GM18870 (cell line): ENCODE measurements around the gene PEX6.

Experiments
- ATAC-seq: cut with Tn5 transposase; IDR thresholded peaks from one replicate; pipeline ENCODE4 v1.9.1; 2021; ENCODE audit warnings: moderate library complexity; ENCODE audit not compliant: unreplicated experiment

PEX6 gene

GRCh38 chr6:42937548-42938427, 41.2 kb downstream of the PEX6 start:
- ATAC-seq: no peak

DNA sequence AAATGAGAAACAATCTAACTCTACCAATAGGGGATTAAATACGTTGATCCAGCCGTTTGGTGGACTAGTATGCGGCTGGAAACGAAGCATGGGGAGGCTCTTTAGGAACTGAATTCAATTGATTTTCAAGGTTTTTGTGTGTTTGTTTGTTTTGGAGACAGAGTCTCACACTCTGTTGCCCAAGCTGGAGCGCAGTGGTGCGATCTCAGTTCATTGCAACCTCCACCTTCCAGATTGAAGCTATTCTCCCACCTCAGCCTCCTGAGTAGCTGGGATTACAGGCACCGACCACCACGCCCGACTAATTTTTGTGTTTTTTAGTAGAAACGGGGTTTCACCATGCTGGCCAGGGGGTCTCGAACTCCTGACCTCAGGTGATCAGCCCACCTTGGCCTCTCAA, 42.6 kb downstream of the PEX6 start:
- no peak for ATAC-seq

- ATAC-seq: no peak
These were observed 43.7 kb downstream of the PEX6 start for GRCh38 chr6:42935322-42935721.

DNA sequence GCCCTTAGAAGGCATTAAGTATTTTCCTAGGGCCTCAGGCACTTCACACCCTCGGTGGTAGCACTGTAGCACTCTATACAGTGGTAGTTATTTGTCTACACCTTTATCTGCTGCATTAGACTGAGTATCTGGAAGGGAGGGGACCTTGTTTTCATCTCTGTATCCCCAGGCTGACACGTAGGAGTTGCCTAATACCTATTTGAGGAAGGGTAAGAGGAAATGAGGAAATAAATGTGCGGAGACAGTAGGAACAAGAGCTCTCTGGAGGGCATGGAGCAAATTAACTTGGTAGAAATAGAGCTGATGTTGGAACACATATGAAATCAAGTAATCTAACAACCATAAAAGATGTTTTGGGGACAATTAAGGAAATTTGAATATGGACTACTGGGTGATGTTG, 45.8 kb downstream of the PEX6 start:
- no peak for ATAC-seq

DNA sequence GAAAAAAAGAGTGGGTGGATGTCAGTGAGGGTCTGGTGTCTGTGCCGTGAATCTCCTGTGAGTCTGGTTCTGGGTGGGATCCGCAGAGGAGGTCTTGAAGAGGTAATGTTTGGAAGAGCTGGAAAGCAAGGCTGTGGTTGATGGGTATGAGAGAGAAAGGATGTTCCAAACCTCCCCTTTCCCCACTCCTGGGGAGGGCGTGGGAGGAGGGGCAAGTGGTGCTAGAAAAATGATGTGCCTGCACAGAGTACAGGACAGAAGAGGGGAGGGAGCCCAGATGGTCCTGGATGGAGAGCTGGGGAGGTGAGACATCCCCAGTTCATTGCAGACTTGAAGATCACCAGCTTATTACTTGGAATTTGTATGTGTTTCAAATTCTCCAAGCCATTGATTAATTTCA, 46.6 kb downstream of the PEX6 start:
- ATAC-seq: no peak

- peak; percentile 64 for ATAC-seq
These were observed 49.1 kb downstream of the PEX6 start for GRCh38 chr6:42929821-42930360.

GRCh38 chr6:42928986-42929820, 49.8 kb downstream of the PEX6 start, which contains the start of gene CNPY3:
Gene CNPY3, plus strand, starts transcription at chr6:42929480. Its CDS starts 91 bp downstream, at chr6:42929571.
- ATAC-seq: peak; percentile 68

DNA sequence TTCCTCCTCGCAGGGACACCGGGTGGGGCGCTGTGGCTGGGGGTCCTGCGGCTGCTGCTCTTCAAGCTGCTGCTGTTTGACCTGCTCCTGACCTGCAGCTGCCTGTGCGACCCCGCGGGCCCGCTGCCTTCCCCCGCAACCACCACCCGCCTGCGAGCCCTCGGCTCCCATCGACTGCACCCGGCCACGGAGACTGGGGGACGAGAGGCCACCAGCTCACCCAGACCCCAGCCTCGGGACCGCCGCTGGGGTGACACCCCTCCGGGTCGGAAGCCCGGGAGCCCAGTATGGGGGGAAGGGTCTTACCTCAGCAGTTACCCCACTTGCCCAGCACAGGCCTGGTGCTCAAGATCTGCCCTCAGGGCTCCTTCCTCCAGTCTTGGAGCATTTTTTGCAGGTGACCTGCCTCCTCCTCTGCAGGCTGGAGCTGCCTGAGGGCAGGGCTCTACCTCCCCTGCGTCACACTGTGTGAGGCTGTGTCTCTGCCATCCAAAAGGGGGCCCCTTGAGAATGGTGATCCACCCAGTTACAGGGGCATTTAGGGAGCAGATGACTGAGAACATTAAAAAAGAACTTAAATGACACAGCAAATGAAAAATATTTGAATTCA, 53.6 kb downstream of the PEX6 start:
- ATAC-seq: no peak

DNA sequence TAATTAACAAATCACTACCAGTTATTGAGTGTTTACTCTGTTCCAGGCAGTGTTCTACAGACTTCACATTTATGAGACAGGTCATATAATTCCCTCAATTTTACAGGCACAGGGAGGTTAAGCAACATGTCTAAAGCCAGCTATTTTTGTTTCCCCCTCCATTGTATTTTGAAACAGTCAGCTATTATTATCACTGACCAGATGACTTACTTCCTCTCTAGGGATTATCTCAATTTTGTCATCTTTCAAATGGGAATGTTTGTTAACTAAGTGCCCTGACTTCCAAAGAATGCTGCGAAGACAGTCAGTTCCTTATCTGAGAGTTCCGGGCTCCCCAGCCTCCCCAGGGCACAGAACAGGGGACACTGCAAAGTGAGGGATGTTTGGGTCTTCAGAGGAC, 55.3 kb downstream of the PEX6 start:
- no peak for ATAC-seq

- no peak for ATAC-seq
These were observed 57.2 kb downstream of the PEX6 start for GRCh38 chr6:42921801-42922200.

GRCh38 chr6:42916288-42916687, 62.7 kb downstream of the PEX6 start:
- no peak for ATAC-seq

- no peak for ATAC-seq
These were observed 63.2 kb downstream of the PEX6 start, which contains the start of gene PTCRA for GRCh38 chr6:42915732-42916131. Gene PTCRA, plus strand, starts transcription at chr6:42916053. Its CDS starts 17 bp downstream, at chr6:42916070.

DNA sequence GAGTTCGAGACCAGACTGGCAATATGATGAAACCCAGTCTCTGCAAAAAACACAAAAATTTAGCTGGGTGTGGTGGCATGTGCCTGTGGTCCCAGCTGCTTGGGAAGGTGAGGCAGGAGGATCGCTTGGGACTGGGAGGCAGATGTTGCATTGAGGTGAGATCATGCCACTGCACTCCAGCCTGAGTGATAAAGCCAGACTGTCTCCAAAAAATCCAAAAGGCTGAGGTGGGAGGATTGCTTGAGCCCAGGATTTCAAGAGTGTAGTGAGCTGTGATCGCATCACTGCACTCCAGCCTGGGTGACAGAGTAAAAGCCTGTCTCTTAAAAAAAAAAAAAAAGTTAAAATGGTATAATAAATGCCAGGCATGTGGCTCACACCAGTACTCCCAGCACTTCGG, 64.4 kb downstream of the PEX6 start:
- ATAC-seq: no peak
